Activated B cell treated with CpG ODN at 0.5 μM for 24 hours (primary cell): Measurements from ENCODE around the gene FITM1. TPM values are rescaled to one million over a fixed set of nuclear protein-coding genes. Genes with fewer than 3 reads are reported as not detected.

Experiments
- ATAC-seq: fragments of 200-7000 bp; cut with Tn5 transposase; one replicate; pipeline ENCODE4 v1.10.0; 2021; ENCODE audit warnings: low read depth, mild to moderate bottlenecking, moderate library complexity
- CTCF ChIA-PET: fragments of 350-600 bp; sonication (Branson Sonifier 250); formaldehyde crosslinking; loops from one replicate; lab custom pipeline; 2021; ENCODE audit warnings: antibody characterized with exemption; lab: Charles Lee
- POLR2A ChIA-PET: fragments of 350-600 bp; sonication (Branson Sonifier 250); formaldehyde crosslinking; loops from one replicate; lab custom pipeline; 2021; ENCODE audit warnings: antibody characterized with exemption; lab: Charles Lee
- DNase-seq: peaks from one replicate; pipeline ENCODE4 v3.0.0; 2022
- H3K27ac Mint-ChIP-seq: one replicate; pipeline ENCODE4 v1.8.0; 2020; ENCODE audit warnings: mixed read lengths
- H3K27me3 Mint-ChIP-seq: one replicate; pipeline ENCODE4 v1.8.0; 2021; ENCODE audit warnings: mixed read lengths
- H3K36me3 Mint-ChIP-seq: one replicate; pipeline ENCODE4 v1.8.0; 2021; ENCODE audit warnings: low read depth, mixed read lengths
- H3K4me1 Mint-ChIP-seq: one replicate; pipeline ENCODE4 v1.8.0; 2021; ENCODE audit warnings: mixed read lengths
- H3K4me3 Mint-ChIP-seq: one replicate; pipeline ENCODE4 v1.8.0; 2020; ENCODE audit warnings: mild to moderate bottlenecking, mixed read lengths
- H3K9me3 Mint-ChIP-seq: one replicate; pipeline ENCODE4 v1.8.0; 2020; ENCODE audit warnings: mixed read lengths
- intact Hi-C: fragments of 100-400 bp; cut with micrococcal nuclease; formaldehyde crosslinking; loops from one replicate; pipeline ENCODE4 v1.15.1; 2024
- total RNA-seq: library from RNA; stranded (reverse); gene quantifications from 2 replicates; pipeline ENCODE4 v1.2.3, GENCODE V29; 2022
- TF ChIP-seq, protein P1 (sequence below): fragments of 200-600 bp; IDR thresholded peaks from one replicate; pipeline ENCODE4 v1.8.0; 2022; ENCODE audit warnings: antibody characterized with exemption, mild to moderate bottlenecking

The FITM1 gene
- total RNA-seq, 1 donor from 2014 or later, result 2.3 TPM

DNA sequence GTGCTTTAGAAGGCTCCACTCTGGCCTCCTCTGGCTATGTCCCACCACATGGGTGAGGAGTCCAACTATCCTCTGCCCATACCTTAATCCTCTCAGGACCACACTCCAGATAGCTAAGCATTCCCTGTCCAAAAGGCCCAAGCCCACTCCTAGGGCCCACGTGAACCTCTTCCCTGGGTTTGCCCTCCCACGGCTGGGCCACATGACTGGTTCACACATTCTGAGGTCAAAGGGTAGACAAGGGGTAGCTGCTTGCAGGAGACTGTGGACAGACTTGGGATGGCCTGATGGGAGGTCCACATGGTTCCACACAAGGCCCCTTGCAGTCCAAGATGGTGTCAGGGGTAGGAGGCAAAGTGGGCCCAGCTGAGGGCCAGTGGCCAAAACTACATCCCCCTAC lies 42.4 kb upstream of the FITM1 start:
- ATAC-seq (no peak), DNase-seq (no peak)
- Mint-ChIP-seq H3K27me3 (no peaks in the 10 kb centered on the region), H3K4me3 (no peak overlapping the region), H3K27ac (no peak overlapping the region), H3K4me1 (peaks cover 10% of the 10 kb centered on the region), H3K36me3 (no peaks in the 10 kb centered on the region), H3K9me3 (no peaks in the 10 kb centered on the region)
- CTCF ChIA-PET, result interaction anchor here (0.7 to 7.9 kb wide), 3 partner anchors 21 to 343 kb away, joined by 3 to 138 read pairs (median 3); no protein-coding TSS in a partner anchor
- intact Hi-C loops, result no loop called here
- POLR2A ChIA-PET, result no interaction called here
- TF ChIP-seq, protein P1, sequence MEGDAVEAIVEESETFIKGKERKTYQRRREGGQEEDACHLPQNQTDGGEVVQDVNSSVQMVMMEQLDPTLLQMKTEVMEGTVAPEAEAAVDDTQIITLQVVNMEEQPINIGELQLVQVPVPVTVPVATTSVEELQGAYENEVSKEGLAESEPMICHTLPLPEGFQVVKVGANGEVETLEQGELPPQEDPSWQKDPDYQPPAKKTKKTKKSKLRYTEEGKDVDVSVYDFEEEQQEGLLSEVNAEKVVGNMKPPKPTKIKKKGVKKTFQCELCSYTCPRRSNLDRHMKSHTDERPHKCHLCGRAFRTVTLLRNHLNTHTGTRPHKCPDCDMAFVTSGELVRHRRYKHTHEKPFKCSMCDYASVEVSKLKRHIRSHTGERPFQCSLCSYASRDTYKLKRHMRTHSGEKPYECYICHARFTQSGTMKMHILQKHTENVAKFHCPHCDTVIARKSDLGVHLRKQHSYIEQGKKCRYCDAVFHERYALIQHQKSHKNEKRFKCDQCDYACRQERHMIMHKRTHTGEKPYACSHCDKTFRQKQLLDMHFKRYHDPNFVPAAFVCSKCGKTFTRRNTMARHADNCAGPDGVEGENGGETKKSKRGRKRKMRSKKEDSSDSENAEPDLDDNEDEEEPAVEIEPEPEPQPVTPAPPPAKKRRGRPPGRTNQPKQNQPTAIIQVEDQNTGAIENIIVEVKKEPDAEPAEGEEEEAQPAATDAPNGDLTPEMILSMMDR, result no peak

DNA sequence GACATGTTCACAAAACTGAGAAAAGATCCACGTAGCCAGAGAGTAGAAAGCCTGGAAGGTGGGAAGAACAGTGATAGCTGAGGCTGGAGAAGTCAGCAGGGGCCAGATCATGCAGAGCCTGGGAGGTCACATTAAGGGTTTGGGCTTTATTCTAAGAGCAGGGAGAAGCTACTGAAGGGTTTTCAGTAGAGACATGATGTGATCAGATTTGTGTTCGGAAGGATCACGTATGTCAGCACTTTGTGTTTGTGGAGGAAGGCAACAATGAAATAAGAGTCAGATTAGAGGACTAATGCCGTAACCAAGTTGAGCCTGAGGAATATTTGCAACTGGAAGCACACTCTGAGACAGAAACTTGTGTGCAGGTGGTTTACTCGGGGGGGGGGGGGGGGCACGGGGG lies 40.6 kb upstream of the FITM1 start:
- Mint-ChIP-seq H3K27ac (no peak overlapping the region), H3K27me3 (no peaks in the 10 kb centered on the region), H3K4me3 (no peak overlapping the region), H3K4me1 (peaks cover 18% of the 10 kb centered on the region), H3K36me3 (peaks cover 4% of the 10 kb centered on the region), H3K9me3 (no peaks in the 10 kb centered on the region)
- POLR2A ChIA-PET, result interaction anchor here (0.6 to 7.4 kb wide), 6 partner anchors 9 to 349 kb away, joined by 3 to 111 read pairs (median 16); partner anchors contain the start of genes DCAF11, NRL and PSME1
- TF ChIP-seq, protein P1, result no peak
- ATAC-seq, result no peak
- DNase-seq, result no peak
- intact Hi-C loops, result loop anchor here (1.0 to 10.0 kb wide), 8 partner anchors 9 to 535 kb away; partner anchors contain the start of genes IRF9, THTPA and ZFHX2
- CTCF ChIA-PET, result interaction anchor here (0.8 to 7.9 kb wide), 15 partner anchors 9 to 342 kb away, joined by 3 to 138 read pairs (median 9); partner anchors contain the start of genes CARMIL3, CHMP4A, DCAF11 and IRF9

DNA sequence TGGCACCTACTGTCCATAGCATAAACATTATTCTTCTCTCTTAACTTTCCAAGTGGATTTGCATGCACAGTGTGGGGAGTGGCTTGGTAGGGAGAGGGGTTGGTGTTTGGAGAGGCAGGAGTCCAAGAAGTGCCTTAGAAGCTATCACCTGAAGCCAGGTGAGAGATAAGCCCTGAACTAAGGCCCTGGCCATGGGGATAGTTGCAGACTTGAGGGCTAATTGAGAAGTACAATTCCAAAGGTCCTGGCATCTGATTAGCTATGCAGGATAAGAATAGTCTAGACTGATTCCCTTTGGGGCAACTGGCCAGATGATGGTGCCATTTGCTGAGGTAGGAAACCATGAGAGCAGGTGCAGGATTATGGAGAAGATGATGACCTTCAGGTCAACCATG lies 38.4 kb upstream of the FITM1 start:
- DNase-seq (no peak), ATAC-seq (no peak)
- Mint-ChIP-seq H3K4me1 (peaks cover 31% of the 10 kb centered on the region), H3K9me3 (no peaks in the 10 kb centered on the region), H3K4me3 (peak overlapping the region; percentile 20), H3K27me3 (no peaks in the 10 kb centered on the region), H3K27ac (peak overlapping the region; percentile 99), H3K36me3 (peaks cover 20% of the 10 kb centered on the region)
- intact Hi-C loops, result loop anchor here (10.0 kb wide), 1 partner anchor 537 kb away; the partner anchor contains the start of genes THTPA and ZFHX2
- ChIA-PET CTCF (interaction anchor here (0.8 to 7.9 kb wide), 13 partner anchors 10 to 78 kb away, joined by 3 to 138 read pairs (median 5); partner anchors contain the start of genes CARMIL3, DCAF11, IRF9 and NRL), POLR2A (interaction anchor here (0.9 to 7.4 kb wide), 8 partner anchors 11 to 150 kb away, joined by 3 to 138 read pairs (median 40); partner anchors contain the start of genes DCAF11, IRF9, NRL and TINF2)
- TF ChIP-seq, protein P1, result no peak

DNA sequence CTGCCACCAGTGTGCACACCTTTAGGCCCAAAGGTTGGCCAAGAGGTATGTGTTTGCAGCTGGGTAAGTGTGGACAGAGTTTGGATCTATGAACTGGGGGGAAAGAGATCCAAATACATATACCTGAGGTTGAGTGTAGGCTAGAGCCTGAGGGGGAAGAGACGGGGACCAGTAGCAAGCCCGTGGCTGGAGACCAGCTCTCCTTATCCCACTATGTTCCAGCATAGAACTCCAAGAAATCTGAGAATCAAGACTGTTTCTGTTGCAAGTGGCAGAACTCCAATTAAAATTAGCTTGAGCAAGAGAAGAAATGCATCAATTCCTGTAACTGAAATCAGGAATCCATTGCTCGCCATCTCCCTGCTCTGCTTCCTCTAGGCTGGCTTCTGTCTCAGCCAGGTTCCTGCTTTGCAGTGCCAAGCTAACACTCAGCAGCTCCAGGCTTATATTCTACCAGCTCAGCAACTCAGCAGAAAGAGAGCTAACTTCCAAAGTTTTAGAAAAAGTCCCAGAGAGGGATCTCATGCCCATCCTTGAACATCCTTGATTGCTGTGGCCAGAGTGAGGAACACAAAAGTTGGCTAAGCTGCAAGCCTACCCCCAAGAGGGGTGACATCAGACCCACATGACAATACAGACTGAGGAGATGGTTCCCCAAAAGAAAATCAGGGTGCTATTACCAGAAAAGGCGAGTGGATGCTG lies 37.8 kb upstream of the FITM1 start:
- ChIA-PET POLR2A (interaction anchor here (0.5 to 7.4 kb wide), 14 partner anchors 12 to 205 kb away, joined by 3 to 138 read pairs (median 23); partner anchors contain the start of genes DCAF11, DHRS4L2, EMC9 and IRF9), CTCF (interaction anchor here (0.8 to 7.9 kb wide), 16 partner anchors 10 to 215 kb away, joined by 3 to 138 read pairs (median 4); partner anchors contain the start of genes CARMIL3, CIDEB, DCAF11 and IRF9)
- no peak for DNase-seq
- Mint-ChIP-seq H3K4me1 (peaks cover 31% of the 10 kb centered on the region), H3K27ac (peak overlapping the region; percentile 99), H3K27me3 (no peaks in the 10 kb centered on the region), H3K9me3 (no peaks in the 10 kb centered on the region), H3K36me3 (peaks cover 21% of the 10 kb centered on the region), H3K4me3 (peak overlapping the region; percentile 99)
- TF ChIP-seq, protein P1, result no peak
- ATAC-seq, result no peak
- intact Hi-C loops, result loop anchor here (10.0 kb wide), 1 partner anchor 538 kb away; the partner anchor contains the start of genes THTPA and ZFHX2
